Measurements from ENCODE around the gene IQGAP2.

GRCh38 chr5:76476474-76477038 lies 73.5 kb downstream of the IQGAP2 start:
- TF ChIP-seq CTCF (IDR thresholded peaks at IDR 0.05) (no peak), POLR2A (IDR thresholded peaks at IDR 0.05) (no peak)
